Esophagus squamous epithelium (tissue), 4 donors: Measurements from ENCODE around the gene NCKAP1.

ENCODE experiments used
- POLR2A ChIP-seq, 4 donors: fragments of 450-650 bp; IDR thresholded peaks; one replicate each; pipeline ENCODE4 v1.6.1; 2017; ENCODE audit warnings: antibody characterized with exemption in 4 of 4, mild to moderate bottlenecking in 4 of 4, moderate library complexity in 3 of 4
- TF ChIP-seq, protein P1 (sequence below), 6 experiments: fragments of 450-650 bp in 4 of 6; fragments of 200-600 bp in 2 of 6; sonication (generic) in 2 of 6; IDR thresholded peaks; one replicate each; pipeline ENCODE4 v1.5.1; 2016 to 2019; ENCODE audit warnings: antibody characterized with exemption in 6 of 6, mild to moderate bottlenecking in 4 of 6, moderate library complexity in 4 of 6

DNA sequence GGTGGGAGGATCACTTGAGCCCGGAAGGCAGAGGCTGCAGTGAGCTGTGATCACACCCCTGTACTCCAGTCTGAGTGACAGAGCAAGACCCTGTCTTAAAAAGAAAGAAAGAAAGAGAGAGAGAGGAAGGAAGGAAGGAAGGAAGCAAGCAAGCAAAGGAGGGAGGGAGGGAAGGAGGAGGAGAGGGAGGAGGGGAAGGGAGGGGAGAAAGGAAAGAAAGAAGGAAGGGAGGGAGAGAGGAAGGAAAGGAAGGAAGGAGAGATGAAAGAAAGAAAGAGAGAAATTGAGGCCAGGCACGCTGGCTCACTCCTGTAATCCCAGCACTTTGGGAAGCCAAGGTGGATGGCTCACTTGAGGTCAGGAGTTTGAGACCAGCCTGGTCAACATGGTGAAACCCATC is 2.3 kb upstream of the NCKAP1 start:
- TF ChIP-seq, protein P1, sequence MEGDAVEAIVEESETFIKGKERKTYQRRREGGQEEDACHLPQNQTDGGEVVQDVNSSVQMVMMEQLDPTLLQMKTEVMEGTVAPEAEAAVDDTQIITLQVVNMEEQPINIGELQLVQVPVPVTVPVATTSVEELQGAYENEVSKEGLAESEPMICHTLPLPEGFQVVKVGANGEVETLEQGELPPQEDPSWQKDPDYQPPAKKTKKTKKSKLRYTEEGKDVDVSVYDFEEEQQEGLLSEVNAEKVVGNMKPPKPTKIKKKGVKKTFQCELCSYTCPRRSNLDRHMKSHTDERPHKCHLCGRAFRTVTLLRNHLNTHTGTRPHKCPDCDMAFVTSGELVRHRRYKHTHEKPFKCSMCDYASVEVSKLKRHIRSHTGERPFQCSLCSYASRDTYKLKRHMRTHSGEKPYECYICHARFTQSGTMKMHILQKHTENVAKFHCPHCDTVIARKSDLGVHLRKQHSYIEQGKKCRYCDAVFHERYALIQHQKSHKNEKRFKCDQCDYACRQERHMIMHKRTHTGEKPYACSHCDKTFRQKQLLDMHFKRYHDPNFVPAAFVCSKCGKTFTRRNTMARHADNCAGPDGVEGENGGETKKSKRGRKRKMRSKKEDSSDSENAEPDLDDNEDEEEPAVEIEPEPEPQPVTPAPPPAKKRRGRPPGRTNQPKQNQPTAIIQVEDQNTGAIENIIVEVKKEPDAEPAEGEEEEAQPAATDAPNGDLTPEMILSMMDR (IDR thresholded peaks at IDR 0.05): no peak
- no peak for TF ChIP-seq POLR2A (IDR thresholded peaks at IDR 0.05)
